ACC112 (cell line): Measurements from ENCODE around the gene BCAS1.

Source experiments
- H2AFZ ChIP-seq: fragments of 200-600 bp; sonication (generic); one replicate; pipeline ENCODE4 v1.6.0; 2017; ENCODE audit warnings: antibody characterized with exemption, low read length; ENCODE audit not compliant: unreplicated experiment
- H3K27ac ChIP-seq: fragments of 200-600 bp; sonication (generic); 2 replicates; pipeline ENCODE4 v1.5.1; 2014; ENCODE audit warnings: low read depth, mild to moderate bottlenecking, antibody characterized with exemption, low read length, moderate library complexity
- H3K27me3 ChIP-seq: fragments of 200-600 bp; sonication (generic); 2 replicates; pipeline ENCODE4 v1.6.1; 2014; ENCODE audit warnings: mild to moderate bottlenecking, antibody characterized with exemption, low read length, moderate library complexity, mixed read lengths; ENCODE audit not compliant: insufficient read depth
- H3K36me3 ChIP-seq: fragments of 200-600 bp; sonication (generic); 2 replicates; pipeline ENCODE4 v1.6.1; 2016; ENCODE audit warnings: mild to moderate bottlenecking, antibody characterized with exemption, low read length, moderate library complexity, mixed read lengths; ENCODE audit not compliant: insufficient read depth
- H3K4me1 ChIP-seq: fragments of 200-600 bp; sonication (generic); one replicate; pipeline ENCODE4 v1.6.1; 2016; ENCODE audit warnings: low read length, mixed read lengths; ENCODE audit not compliant: insufficient read depth, unreplicated experiment, control insufficient read depth
- H3K4me3 ChIP-seq: fragments of 200-600 bp; sonication (generic); 2 replicates; pipeline ENCODE4 v1.5.1; 2014; ENCODE audit warnings: mild to moderate bottlenecking, low read depth, low read length
- H3K79me2 ChIP-seq: fragments of 200-600 bp; sonication (generic); one replicate; pipeline ENCODE4 v1.6.0; 2016; ENCODE audit warnings: low read length; ENCODE audit not compliant: control insufficient read depth, unreplicated experiment, insufficient read depth

BCAS1 gene

GRCh38 chr20:54028276-54029011, 42.0 kb downstream of the BCAS1 start:
- Histone ChIP-seq H3K36me3 (no peaks in the 10 kb centered on the region), H3K27me3 (peaks cover 79% of the 10 kb centered on the region), H2AFZ (no peak overlapping the region), H3K4me3 (no peak overlapping the region), H3K4me1 (no peaks in the 10 kb centered on the region), H3K79me2 (no peaks in the 10 kb centered on the region), H3K27ac (no peak overlapping the region)

GRCh38 chr20:54027704-54028103, 42.7 kb downstream of the BCAS1 start:
- H2AFZ ChIP-seq, result no peak overlapping the region
- no peaks in the 10 kb centered on the region for H3K79me2 ChIP-seq
- H3K27ac ChIP-seq, result no peak overlapping the region
- no peaks in the 10 kb centered on the region for H3K36me3 ChIP-seq
- H3K4me3 ChIP-seq, result no peak overlapping the region
- H3K27me3 ChIP-seq, result peaks cover 87% of the 10 kb centered on the region
- H3K4me1 ChIP-seq, result no peaks in the 10 kb centered on the region

- Histone ChIP-seq H3K4me3 (no peak overlapping the region), H3K36me3 (no peaks in the 10 kb centered on the region), H3K79me2 (no peaks in the 10 kb centered on the region), H3K27me3 (peaks cover 81% of the 10 kb centered on the region), H2AFZ (no peak overlapping the region), H3K27ac (no peak overlapping the region), H3K4me1 (no peaks in the 10 kb centered on the region)
These were observed 43.9 kb downstream of the BCAS1 start for GRCh38 chr20:54026295-54027064.

GRCh38 chr20:54025251-54025771, 45.1 kb downstream of the BCAS1 start:
- Histone ChIP-seq H3K4me3 (no peak overlapping the region), H3K36me3 (no peaks in the 10 kb centered on the region), H3K79me2 (no peaks in the 10 kb centered on the region), H2AFZ (no peak overlapping the region), H3K27me3 (peaks cover 70% of the 10 kb centered on the region), H3K4me1 (no peaks in the 10 kb centered on the region), H3K27ac (no peak overlapping the region)

GRCh38 chr20:54023406-54023805, 47.0 kb downstream of the BCAS1 start:
- no peak overlapping the region for H2AFZ ChIP-seq
- peaks cover 51% of the 10 kb centered on the region for H3K27me3 ChIP-seq
- no peak overlapping the region for H3K27ac ChIP-seq
- no peaks in the 10 kb centered on the region for H3K36me3 ChIP-seq
- H3K4me1 ChIP-seq, result no peaks in the 10 kb centered on the region
- H3K79me2 ChIP-seq, result no peaks in the 10 kb centered on the region
- H3K4me3 ChIP-seq, result no peak overlapping the region

- Histone ChIP-seq H3K4me1 (no peaks in the 10 kb centered on the region), H2AFZ (no peak overlapping the region), H3K27me3 (peaks cover 36% of the 10 kb centered on the region), H3K4me3 (no peak overlapping the region), H3K36me3 (no peaks in the 10 kb centered on the region), H3K79me2 (no peaks in the 10 kb centered on the region), H3K27ac (no peak overlapping the region)
These were observed 48.8 kb downstream of the BCAS1 start for GRCh38 chr20:54021446-54022235.

GRCh38 chr20:54020868-54021267, 49.5 kb downstream of the BCAS1 start:
- Histone ChIP-seq H3K79me2 (no peaks in the 10 kb centered on the region), H3K27me3 (peaks cover 30% of the 10 kb centered on the region), H2AFZ (no peak overlapping the region), H3K4me1 (no peaks in the 10 kb centered on the region), H3K27ac (no peak overlapping the region), H3K4me3 (no peak overlapping the region), H3K36me3 (no peaks in the 10 kb centered on the region)

GRCh38 chr20:54020348-54020747, 50.0 kb downstream of the BCAS1 start:
- Histone ChIP-seq H3K79me2 (no peaks in the 10 kb centered on the region), H3K4me1 (no peaks in the 10 kb centered on the region), H3K27me3 (peaks cover 25% of the 10 kb centered on the region), H3K4me3 (no peak overlapping the region), H2AFZ (no peak overlapping the region), H3K27ac (no peak overlapping the region), H3K36me3 (no peaks in the 10 kb centered on the region)

- H3K79me2 ChIP-seq, result no peaks in the 10 kb centered on the region
- H2AFZ ChIP-seq, result no peak overlapping the region
- H3K27me3 ChIP-seq, result peaks cover 23% of the 10 kb centered on the region
These were observed 50.8 kb downstream of the BCAS1 start for GRCh38 chr20:54019585-54019984.

GRCh38 chr20:54019127-54019526, 51.3 kb downstream of the BCAS1 start:
- H3K27me3 ChIP-seq, result peaks cover 18% of the 10 kb centered on the region
- no peaks in the 10 kb centered on the region for H3K4me1 ChIP-seq
- no peaks in the 10 kb centered on the region for H3K36me3 ChIP-seq
- H3K79me2 ChIP-seq, result no peaks in the 10 kb centered on the region
- no peak overlapping the region for H2AFZ ChIP-seq
- H3K4me3 ChIP-seq, result no peak overlapping the region
- no peak overlapping the region for H3K27ac ChIP-seq

More at GRCh38 chr20:54019585-54019984, 50.8 kb downstream of the BCAS1 start:
- Histone ChIP-seq H3K36me3 (no peaks in the 10 kb centered on the region), H3K4me3 (no peak overlapping the region), H3K4me1 (no peaks in the 10 kb centered on the region), H3K27ac (no peak overlapping the region)
